Measurements from ENCODE around the gene ENTPD2. TPM values are rescaled to one million over a fixed set of nuclear protein-coding genes. Genes with fewer than 3 reads are reported as not detected.

ENTPD2 gene
- total RNA-seq, 2 experiments from 2014 or later: not detected

DNA sequence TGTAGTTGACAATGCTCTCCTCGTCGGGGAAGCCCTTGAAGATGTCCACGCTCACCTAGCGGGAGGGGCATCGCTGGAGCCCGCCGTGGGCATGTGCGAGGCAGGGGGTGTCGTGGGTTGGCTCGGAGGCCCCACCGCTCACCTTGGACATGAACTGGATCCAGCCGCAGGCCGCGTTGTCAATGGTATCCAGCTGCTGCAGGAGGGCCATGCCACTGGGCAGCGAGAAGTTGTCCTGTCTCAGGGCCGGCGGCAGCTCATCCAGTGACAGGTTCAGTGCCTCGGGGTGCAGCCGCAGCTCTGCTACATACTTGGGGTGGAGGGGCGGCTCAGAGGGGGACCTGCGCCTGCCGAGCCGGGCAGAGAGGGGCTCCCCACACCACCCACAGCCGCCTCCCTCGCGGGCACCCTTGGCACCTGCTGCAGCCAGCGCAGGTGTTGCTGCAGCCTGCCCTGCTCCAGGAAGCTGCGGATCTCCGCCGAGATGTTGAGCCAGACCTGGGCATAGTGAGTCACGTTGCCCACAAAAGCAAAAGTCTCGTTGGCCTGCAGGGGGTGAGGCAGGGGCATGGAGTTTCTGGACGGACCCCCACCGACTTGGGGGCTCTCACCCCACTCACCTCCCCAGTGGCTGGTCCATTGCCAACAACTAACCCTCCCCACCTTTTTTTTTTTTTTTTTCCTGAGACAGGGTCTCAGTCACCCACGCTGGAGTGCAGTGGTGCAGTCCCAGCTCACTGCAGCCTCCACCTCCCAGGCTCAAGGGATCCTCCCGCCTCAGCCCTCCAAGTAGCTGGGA, 34.9 kb downstream of the ENTPD2 start:
- ChIA-PET CTCF (interaction anchor here (0.7 to 6.0 kb wide), 6 partner anchors 10 to 248 kb away, joined by 3 to 31 read pairs (median 6); partner anchors contain the start of gene ABCA2), POLR2A (no interaction called here)

- POLR2A ChIA-PET: no interaction called here
- CTCF ChIA-PET: interaction anchor here (1.5 to 6.0 kb wide), 2 partner anchors 17 to 50 kb away, joined by 7 to 31 read pairs; no protein-coding TSS in a partner anchor
These were observed 35.9 kb downstream of the ENTPD2 start for GRCh38 chr9:137017791-137018497.

GRCh38 chr9:137017071-137017470, 36.8 kb downstream of the ENTPD2 start:
- ChIA-PET POLR2A (no interaction called here), CTCF (interaction anchor here (3.1 kb wide), 1 partner anchor 12 kb away, joined by 10 read pairs; the partner anchor contains the start of gene ABCA2)

GRCh38 chr9:137016436-137016835, 37.4 kb downstream of the ENTPD2 start:
- POLR2A ChIA-PET: no interaction called here
- CTCF ChIA-PET: interaction anchor here (3.1 kb wide), 1 partner anchor 13 kb away, joined by 10 read pairs; the partner anchor contains the start of gene ABCA2

- POLR2A ChIA-PET: no interaction called here
- CTCF ChIA-PET: interaction anchor here (3.1 kb wide), 1 partner anchor 13 kb away, joined by 10 read pairs; the partner anchor contains the start of gene ABCA2
These were observed 37.9 kb downstream of the ENTPD2 start for GRCh38 chr9:137015976-137016375.

- POLR2A ChIA-PET: no interaction called here
- CTCF ChIA-PET: interaction anchor here (3.1 kb wide), 1 partner anchor 13 kb away, joined by 10 read pairs; the partner anchor contains the start of gene ABCA2
These were observed 38.3 kb downstream of the ENTPD2 start for GRCh38 chr9:137015540-137015930.

DNA sequence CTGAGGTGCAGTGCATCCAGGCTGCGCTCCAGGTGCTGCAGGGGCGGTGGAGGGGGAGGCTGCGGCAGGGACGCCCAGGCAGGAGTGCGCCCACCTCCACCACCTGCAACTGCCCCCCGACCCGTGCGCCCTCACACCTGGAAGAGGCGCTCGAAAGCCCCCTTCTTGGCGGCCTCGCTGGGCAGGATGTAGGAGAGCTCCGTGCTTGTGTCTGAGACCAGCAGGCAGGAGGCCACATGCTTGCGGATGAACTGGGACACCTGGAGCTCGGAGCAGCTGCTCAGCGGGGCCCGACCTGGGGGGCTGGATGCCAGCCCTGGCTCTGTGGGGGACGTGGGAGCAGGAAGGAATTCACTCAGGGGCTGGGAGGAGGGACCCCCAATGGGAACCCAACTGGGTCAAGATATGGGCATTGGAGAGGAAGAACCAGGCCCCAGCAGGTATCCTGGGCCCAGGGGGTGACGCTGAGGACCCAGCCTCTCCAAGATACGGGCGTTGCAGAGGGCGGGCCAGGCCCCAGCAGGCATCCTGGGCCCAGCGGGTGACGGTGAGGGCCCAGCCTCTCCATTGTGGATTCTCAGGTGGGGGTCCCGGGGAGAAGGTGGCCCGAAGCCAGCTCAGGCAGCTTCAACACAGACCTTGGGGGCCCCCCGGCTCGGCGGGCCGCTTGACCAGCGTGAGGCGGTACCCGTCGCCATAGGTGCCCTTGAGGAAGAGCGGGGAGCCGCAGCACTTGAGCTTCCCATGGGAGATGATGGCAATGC, 38.9 kb downstream of the ENTPD2 start:
- CTCF ChIA-PET: interaction anchor here (3.1 kb wide), 1 partner anchor 14 kb away, joined by 10 read pairs; the partner anchor contains the start of gene ABCA2
- POLR2A ChIA-PET: no interaction called here

- ChIA-PET POLR2A (no interaction called here), CTCF (interaction anchor here (3.1 kb wide), 1 partner anchor 15 kb away, joined by 10 read pairs; the partner anchor contains the start of gene ABCA2)
These were observed 39.7 kb downstream of the ENTPD2 start for GRCh38 chr9:137014166-137014565.

DNA sequence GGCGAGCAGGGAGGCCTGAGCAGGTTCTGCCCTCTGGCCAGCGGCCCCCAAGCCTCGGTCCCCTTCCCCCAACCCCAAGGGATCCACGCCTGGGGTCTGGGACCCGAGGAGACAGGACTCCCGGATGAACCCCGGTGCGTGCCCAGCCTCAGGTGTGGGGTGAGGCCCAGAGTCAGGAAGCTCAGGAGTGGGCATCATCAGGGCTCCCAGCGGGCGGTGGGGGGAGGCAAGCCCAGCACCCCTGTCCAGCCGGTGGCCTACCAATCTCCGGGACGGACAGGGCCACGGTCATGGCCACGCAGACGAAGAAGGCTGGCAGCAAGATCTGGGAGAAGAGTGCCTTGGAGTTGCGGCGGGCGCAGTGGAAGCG, 40.3 kb downstream of the ENTPD2 start:
- ChIA-PET CTCF (no interaction called here), POLR2A (no interaction called here)

DNA sequence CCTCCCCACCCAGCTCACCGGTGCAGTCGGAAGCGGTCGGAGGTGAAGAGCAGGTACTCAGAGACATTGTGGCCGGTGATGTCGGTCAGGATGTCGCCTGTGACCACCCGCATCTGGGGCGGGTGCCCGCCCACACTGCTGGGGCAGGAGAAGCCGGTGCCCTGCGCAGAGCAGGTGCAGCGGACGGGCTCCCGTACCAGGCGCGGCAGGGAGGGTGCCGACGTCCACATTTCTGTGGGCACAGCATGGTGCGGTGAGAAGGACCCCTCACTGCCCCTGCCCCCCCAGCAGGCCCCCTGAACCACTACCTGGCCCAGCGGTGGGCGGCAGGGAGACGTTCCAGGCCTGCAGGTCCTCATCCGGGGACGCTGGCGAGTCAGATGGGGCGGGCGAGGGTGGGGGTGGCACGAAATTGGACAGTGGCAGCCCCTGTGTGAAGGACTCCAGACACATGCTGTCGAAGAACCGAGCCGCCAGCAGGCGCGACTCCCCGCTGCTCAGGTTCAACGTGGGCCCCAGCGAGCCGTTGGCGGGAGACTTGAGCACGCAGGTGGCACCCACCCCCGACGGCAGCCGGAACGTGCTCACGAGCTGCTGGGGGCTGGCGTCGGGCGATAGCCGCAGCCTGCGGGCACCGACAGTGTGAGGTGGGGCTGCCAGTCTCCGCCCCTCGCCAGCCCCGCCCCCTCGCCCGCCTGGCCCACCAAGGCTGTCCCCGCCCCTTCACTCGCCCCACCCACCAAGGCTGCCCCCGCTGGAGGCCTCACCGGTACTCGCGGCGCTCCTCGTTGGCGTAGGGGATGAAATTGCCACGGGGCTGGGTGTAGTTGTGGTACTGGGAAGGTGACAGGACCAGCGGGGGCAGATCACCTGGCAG, 40.9 kb downstream of the ENTPD2 start:
- POLR2A ChIA-PET: no interaction called here
- CTCF ChIA-PET: no interaction called here

- POLR2A ChIA-PET: no interaction called here
- CTCF ChIA-PET: no interaction called here
These were observed 41.8 kb downstream of the ENTPD2 start for GRCh38 chr9:137011907-137012675.

DNA sequence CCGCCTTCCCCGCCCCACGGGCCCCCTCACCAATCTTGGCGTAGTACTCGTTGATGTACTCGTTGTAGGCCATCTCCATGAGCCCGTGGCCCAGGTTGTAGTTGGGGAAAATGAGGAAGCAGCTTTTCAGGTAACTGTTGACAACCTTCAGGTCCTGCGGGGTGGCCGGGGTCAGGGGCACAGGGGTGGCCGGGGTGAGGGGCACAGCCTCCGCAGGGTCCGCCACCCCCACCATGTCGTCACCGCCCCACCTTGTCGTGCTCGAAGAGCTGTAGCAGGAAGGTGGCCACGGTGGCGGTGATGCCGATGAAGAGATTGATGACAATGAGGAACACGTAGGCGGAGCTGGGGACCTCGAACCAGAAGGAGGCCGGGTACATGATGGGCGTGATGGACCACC, 42.7 kb downstream of the ENTPD2 start:
- CTCF ChIA-PET: interaction anchor here (1.3 to 1.8 kb wide), 2 partner anchors 18 to 23 kb away, joined by 4 to 5 read pairs; no protein-coding TSS in a partner anchor
- POLR2A ChIA-PET: interaction anchor here (0.6 kb wide), 1 partner anchor 24 kb away, joined by 3 read pairs; no protein-coding TSS in a partner anchor

DNA sequence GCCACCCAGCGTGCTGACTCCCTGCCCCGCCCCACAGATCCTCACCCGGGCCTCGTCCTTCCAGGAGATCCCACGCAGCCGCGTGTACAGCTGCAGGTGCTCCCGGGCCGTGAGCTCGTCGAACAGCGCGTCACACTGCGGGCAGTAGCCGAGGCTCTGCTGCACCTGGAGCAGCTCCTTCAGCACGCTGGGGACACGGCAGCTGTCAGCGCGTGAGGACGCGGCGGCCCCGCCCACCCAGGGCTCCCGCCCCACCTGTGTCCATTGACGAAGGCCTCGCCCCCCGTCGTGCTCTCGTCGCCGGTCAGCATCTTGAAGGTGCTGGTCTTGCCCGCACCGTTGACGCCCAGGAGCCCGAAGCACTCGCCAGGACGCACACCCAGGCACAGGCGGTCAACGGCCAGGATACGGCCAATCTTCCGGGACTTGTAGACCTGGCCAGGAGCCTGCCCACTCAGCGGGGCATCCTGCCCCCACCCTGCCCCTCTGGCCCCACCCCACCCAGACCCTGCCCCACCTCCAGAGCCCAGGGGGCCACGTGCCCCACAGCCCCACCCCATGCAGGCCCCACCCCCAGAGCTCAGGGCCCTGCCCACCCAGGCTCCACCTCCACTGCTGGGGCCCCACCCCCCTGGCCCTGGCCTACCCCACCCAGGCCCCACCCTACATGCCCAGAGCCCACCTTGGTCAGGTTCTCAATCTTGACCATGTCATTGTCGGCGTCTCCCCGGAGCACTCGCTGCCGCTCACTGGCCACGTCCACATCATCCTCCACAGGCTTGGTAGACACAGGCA, 43.7 kb downstream of the ENTPD2 start:
- ChIA-PET POLR2A (no interaction called here), CTCF (interaction anchor here (0.9 to 1.8 kb wide), 3 partner anchors 19 to 37 kb away, joined by 3 to 5 read pairs (median 4); no protein-coding TSS in a partner anchor)

- CTCF ChIA-PET: interaction anchor here (0.9 kb wide), 1 partner anchor 38 kb away, joined by 3 read pairs; no protein-coding TSS in a partner anchor
- POLR2A ChIA-PET: no interaction called here
These were observed 44.6 kb downstream of the ENTPD2 start for GRCh38 chr9:137009217-137009616.

- POLR2A ChIA-PET: no interaction called here
- CTCF ChIA-PET: no interaction called here
These were observed 45.5 kb downstream of the ENTPD2 start for GRCh38 chr9:137008312-137008711.

DNA sequence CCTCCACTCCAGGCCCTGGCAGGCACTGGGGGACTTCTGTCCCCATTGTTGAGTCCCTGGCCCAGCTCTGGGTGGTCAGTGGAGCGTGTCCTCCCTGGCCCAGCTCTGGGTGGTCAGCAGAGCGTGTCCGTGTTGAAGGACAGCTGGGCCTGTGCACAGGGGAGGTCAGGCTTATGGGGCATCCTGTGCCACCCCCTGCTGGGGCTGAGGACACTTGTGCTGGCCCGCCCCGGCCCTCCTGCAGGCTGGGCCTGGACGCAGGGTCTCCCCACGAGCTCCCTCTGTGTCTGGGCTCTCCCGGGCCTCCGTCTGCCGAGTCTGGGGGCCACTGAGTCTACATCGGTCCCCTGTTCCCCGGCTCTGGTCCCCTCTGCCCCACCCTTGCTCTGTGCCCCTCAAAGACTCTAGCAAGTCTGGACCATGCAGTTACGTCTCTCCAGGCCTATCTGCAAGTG, 46.0 kb downstream of the ENTPD2 start:
- ChIA-PET POLR2A (no interaction called here), CTCF (interaction anchor here (1.1 to 3.2 kb wide), 2 partner anchors 27 to 60 kb away, joined by 3 to 10 read pairs; no protein-coding TSS in a partner anchor)
